WERI-Rb-1 (cell line): ENCODE measurements around the gene TNFAIP8.

Experiments
- DNase-seq: peaks from one replicate; pipeline ENCODE4 v3.0.0-alpha.2; 2020
- H3K27ac ChIP-seq: fragments of 250-450 bp; sonication (Bioruptor Pico); 2 replicates; pipeline ENCODE4 v1.5.1; 2020; ENCODE audit warnings: mild to moderate bottlenecking, moderate library complexity
- H3K27me3 ChIP-seq: fragments of 250-450 bp; sonication (Bioruptor Pico); 2 replicates; pipeline ENCODE4 v1.5.1; 2021; ENCODE audit warnings: mild to moderate bottlenecking, low read depth, moderate library complexity; ENCODE audit not compliant: insufficient read depth, severe bottlenecking
- H3K36me3 ChIP-seq: fragments of 250-450 bp; sonication (Bioruptor Pico); 2 replicates; pipeline ENCODE4 v1.5.1; 2020; ENCODE audit warnings: mild to moderate bottlenecking, moderate library complexity
- H3K4me3 ChIP-seq: 2 replicates; pipeline ENCODE4 v1.5.1; 2011; ENCODE audit warnings: low read depth, mild to moderate bottlenecking, control low read depth, low read length
- H3K9me3 ChIP-seq: fragments of 250-450 bp; sonication (Bioruptor Pico); 2 replicates; pipeline ENCODE4 v1.5.1; 2021; ENCODE audit warnings: mild to moderate bottlenecking, moderate library complexity; ENCODE audit not compliant: severe bottlenecking
- CTCF ChIP-seq: IDR thresholded peaks from 2 replicates; pipeline ENCODE4 v1.5.1; 2011; ENCODE audit warnings: low read depth, mild to moderate bottlenecking, control low read depth, inconsistent platforms, low read length

Gene TNFAIP8

GRCh38 chr5:119377066-119377465 lies 21.2 kb downstream of the TNFAIP8 start:
- TF ChIP-seq CTCF, result no peak
- no peaks in the 10 kb centered on the region for H3K9me3 ChIP-seq
- no peak for DNase-seq
- H3K36me3 ChIP-seq, result no peaks in the 10 kb centered on the region
- H3K4me3 ChIP-seq, result no peak overlapping the region
- no peaks in the 10 kb centered on the region for H3K27me3 ChIP-seq
- no peak overlapping the region for H3K27ac ChIP-seq

GRCh38 chr5:119378075-119378700 lies 22.4 kb downstream of the TNFAIP8 start:
- Histone ChIP-seq H3K36me3 (no peaks in the 10 kb centered on the region), H3K4me3 (no peak overlapping the region), H3K27ac (no peak overlapping the region), H3K9me3 (no peaks in the 10 kb centered on the region), H3K27me3 (no peaks in the 10 kb centered on the region)
- no peak for DNase-seq
- no peak for TF ChIP-seq CTCF

GRCh38 chr5:119379096-119379495 lies 23.3 kb downstream of the TNFAIP8 start:
- TF ChIP-seq CTCF, result no peak
- DNase-seq, result no peak
- Histone ChIP-seq H3K27me3 (no peaks in the 10 kb centered on the region), H3K36me3 (no peaks in the 10 kb centered on the region), H3K4me3 (no peak overlapping the region), H3K27ac (no peak overlapping the region), H3K9me3 (no peaks in the 10 kb centered on the region)

- no peak overlapping the region for H3K27ac ChIP-seq
- no peak for TF ChIP-seq CTCF
- no peaks in the 10 kb centered on the region for H3K9me3 ChIP-seq
- H3K27me3 ChIP-seq, result no peaks in the 10 kb centered on the region
- DNase-seq, result no peak
- H3K36me3 ChIP-seq, result no peaks in the 10 kb centered on the region
- no peak overlapping the region for H3K4me3 ChIP-seq
Observed at GRCh38 chr5:119379942-119380547, 24.2 kb downstream of the TNFAIP8 start.

- Histone ChIP-seq H3K9me3 (no peaks in the 10 kb centered on the region), H3K4me3 (no peak overlapping the region), H3K36me3 (no peaks in the 10 kb centered on the region), H3K27ac (no peak overlapping the region), H3K27me3 (no peaks in the 10 kb centered on the region)
- no peak for DNase-seq
- no peak for TF ChIP-seq CTCF
Observed at GRCh38 chr5:119382169-119382568, 26.4 kb downstream of the TNFAIP8 start.

- peak overlapping the region; percentile 42 for H3K27ac ChIP-seq
- TF ChIP-seq CTCF, result no peak
- H3K27me3 ChIP-seq, result no peaks in the 10 kb centered on the region
- no peaks in the 10 kb centered on the region for H3K9me3 ChIP-seq
- no peak for DNase-seq
- H3K4me3 ChIP-seq, result no peak overlapping the region
- H3K36me3 ChIP-seq, result no peaks in the 10 kb centered on the region
Observed at GRCh38 chr5:119383008-119383407, 27.2 kb downstream of the TNFAIP8 start.
